Stimulated activated CD8-positive, alpha-beta memory T cell treated with anti-CD3 and anti-CD28 coated beads, Interleukin-12 subunit alpha, Interleukin-12 subunit beta, amount 100 ng/mL, for 1 hour (primary cell): Measurements from ENCODE around the gene NACAD.

Experiments
- DNase-seq: peaks from one replicate; pipeline ENCODE4 v3.0.0-alpha.2; 2020; ENCODE audit warnings: low read depth

NACAD gene

GRCh38 chr7:45088821-45089340 is at the start of gene NACAD:
NACAD (minus strand) TSS chr7:45088969; CDS start chr7:45088894, 75 bp downstream.
- DNase-seq = no peak

DNA sequence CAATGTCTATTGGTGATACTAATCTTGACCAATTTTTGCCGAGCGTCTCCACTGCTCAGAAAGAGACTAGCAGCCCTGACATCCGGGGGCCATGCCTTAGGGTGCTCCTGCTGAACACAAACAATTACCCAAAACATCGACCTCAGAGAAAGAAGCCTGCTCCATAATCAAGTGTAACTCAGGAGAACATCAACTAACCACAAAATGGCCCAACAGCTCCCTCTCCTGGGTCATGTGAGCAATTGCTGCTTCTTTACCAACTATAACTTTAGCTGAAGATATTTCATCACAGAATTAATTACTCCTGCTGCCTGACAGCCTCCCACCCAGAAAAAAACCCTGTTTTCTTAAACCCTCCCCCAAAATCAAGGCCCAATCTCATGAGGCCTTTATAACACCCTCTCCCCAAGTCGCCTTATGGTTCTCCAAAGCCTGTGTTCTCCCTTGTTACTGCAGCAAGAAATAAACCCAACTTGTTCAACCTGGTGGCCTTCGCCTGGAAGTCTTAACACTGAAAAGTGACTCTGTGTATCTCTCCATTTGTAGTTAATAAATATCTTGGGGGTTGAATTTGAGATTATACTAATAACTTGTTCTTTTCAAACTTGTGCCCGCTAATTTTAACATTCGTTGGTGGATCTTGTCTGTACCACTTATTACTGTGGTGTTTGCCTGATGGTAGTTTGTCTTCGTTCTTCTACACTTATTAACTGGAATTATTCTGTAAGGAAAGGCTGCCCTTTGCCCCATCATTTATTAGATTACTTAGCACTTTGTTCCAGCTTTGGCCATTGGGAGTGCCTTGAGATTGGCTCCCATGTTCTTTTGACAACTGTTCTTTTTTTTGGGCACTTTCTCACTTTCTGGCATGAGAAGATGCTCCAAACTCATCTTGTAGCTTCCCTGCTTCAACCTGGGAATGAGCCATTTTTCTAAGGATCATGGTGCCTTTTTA is 47.6 kb upstream of the NACAD start:
- peak; percentile 54 for DNase-seq

- no peak for DNase-seq
Measured at GRCh38 chr7:45133877-45134276, 45.1 kb upstream of the NACAD start.

DNA sequence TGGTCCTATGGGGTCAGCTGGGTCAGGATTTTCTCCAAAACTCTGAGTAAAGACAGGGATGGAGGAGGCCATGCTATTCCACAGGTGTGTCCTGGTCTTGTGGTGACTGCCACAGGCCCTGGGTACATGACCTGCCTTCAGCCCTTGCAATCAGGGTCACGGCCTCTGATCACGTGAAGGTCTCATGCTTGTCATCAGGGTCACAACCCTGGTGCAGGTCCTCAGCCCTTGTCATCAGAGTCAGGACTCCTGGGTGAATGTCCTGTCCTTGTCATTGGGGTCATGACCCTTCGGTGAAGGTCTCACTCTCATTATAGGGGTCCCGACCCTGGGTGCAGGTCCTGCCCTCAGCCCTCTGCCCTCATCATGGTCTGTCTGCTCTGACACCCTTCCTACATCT is 44.6 kb upstream of the NACAD start:
- no peak for DNase-seq

DNA sequence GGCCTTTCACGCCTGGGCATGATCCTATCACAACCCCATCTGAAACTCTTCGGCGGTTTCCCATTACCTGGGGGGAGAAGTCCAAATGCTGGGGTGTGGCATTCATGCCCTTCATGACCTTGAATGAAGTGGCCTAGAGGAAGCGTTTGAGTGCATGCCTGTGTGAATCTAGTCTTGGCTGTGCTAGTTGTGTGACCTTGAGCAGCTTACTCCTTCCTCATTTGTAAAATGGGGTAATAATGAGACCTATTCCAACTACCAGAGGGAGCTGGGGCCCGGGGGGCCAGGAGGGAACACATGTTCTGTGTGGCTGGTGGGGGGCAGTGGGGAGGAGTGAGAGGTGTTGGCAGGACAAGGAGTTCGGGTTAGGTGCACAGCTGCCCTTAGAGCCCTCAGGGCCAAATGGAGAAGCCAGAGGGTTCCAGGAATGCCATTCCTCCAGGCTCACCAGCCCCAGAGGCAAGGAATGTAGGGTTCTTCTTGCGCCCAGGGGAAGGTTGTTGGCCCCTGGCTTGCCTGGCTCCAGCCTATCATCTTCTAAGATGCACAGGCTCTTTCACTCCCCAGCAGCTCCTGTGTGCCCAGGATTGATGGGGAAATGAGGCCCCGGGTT is 44.0 kb upstream of the NACAD start:
- DNase-seq = no peak

DNA sequence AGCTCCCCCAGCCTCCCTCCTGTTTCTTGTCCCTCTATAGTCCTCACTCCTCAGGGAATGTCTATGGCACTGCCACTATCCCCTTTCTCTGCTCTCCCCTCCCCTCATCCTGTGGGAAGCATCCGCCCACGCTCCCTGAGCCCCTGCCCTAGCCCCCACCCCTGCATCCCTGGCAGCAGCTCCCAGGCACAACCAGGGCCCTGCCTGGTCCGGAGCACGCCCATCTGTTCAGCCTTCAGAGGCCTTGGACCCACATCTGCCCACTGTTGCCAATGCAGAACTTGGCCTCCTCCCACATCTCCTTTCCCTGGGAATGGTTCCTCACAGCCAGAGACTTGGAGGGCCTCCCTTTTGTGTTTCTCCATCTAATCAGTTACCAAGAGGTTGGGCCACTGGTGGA is 43.1 kb upstream of the NACAD start:
- no peak for DNase-seq

GRCh38 chr7:45130910-45131309 is 42.1 kb upstream of the NACAD start:
- DNase-seq = no peak

DNA sequence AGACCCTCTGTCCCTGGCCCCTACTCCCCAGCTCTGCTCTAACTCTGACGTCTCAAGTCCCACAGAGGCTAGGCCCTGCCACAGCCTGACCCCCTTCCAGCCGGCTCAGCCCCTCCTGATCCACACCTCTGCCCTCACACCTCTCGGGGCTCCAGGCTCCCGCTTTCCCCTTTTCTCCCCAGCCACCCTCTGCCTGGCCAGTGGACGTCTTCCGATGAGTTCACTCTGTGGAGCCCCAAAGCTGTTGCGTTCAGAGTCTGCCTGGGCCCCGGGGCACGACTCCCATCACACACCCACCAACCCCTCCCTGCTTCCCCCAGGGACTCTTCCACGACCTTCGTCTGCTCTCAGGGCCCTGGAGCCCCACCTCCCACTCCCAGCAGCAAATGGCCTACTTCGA is 41.1 kb upstream of the NACAD start:
- DNase-seq = no peak

- no peak for DNase-seq
Measured at GRCh38 chr7:45129181-45129800, 40.5 kb upstream of the NACAD start.

DNA sequence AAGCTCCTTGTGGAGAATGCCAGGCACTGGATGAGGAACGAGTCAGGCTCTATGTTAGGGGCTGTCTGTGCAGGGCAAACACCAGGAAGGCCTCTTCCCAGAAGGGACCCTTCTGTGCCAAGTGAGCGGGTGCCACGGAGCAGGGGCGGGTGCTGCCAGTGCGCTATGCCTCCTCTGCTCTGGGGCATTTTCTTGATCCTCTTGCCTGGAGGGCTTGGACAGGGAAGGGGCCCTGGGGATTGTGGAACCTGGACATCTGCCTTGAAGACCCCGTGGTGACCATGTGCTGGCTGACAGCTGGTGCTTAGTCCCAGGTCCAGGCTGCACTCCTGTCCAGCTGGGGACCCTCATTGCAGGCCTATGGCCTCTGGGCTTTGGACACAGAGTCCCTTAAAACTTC is 38.2 kb upstream of the NACAD start:
- no peak for DNase-seq

DNA sequence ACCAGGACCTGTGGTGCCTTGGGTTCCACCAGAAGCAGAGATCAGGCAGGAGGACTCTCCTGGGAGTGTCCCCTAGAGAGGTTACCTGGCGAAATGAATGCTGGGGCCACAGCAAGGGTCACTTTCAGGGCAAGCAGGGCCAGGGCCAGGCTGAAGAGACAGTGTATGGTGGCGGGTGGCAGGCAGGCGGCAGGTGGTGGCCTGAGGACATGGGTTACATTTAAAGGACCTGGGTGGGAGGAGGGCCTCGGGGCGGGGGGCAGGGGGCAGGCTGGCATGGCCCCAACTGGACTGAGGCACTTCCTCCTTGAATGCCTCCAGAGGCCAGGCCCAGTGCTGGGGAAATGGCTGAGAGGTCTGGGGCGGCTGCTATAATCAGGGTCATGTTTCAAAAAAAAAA is 37.4 kb upstream of the NACAD start:
- no peak for DNase-seq

GRCh38 chr7:45125193-45125904 is 36.6 kb upstream of the NACAD start:
- no peak for DNase-seq

DNA sequence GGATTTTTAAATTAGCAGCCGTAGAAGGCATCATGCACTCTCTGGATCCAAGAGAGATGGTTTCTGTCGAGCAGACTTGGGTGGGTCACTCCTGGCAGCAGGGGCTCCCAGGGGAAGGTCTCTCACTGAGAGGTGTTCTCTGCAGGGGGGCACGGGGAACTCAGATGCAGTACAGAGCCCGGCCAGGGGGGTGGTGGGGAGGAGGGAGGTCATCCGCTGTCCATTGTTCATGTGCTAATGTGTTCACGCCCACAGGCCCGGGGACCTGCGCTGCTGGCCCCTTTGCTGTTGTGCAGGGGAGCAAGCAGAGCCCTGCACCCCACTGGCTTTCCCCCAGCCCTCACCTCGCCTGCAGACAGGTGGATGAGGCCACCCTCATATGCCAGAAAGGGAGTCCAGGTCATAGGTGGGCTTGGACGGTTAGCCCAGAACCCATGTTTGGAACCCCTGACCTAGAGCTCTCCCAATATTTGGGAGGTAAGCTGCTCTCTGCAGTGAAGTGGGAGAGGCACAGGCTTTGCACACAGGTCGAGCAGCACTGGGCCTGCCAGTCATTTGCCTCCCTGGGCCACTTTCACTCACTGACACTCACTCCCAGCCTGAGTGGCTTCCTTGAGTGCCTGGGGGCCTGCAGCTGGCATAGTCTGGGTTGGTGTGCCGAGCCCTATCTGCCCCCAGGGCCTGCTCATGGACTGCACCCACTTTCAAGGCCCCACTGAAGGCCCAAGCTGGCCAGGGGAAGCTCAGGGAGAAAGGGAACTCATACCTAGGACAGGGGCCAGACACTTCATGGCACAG is 35.3 kb upstream of the NACAD start:
- no peak for DNase-seq

DNA sequence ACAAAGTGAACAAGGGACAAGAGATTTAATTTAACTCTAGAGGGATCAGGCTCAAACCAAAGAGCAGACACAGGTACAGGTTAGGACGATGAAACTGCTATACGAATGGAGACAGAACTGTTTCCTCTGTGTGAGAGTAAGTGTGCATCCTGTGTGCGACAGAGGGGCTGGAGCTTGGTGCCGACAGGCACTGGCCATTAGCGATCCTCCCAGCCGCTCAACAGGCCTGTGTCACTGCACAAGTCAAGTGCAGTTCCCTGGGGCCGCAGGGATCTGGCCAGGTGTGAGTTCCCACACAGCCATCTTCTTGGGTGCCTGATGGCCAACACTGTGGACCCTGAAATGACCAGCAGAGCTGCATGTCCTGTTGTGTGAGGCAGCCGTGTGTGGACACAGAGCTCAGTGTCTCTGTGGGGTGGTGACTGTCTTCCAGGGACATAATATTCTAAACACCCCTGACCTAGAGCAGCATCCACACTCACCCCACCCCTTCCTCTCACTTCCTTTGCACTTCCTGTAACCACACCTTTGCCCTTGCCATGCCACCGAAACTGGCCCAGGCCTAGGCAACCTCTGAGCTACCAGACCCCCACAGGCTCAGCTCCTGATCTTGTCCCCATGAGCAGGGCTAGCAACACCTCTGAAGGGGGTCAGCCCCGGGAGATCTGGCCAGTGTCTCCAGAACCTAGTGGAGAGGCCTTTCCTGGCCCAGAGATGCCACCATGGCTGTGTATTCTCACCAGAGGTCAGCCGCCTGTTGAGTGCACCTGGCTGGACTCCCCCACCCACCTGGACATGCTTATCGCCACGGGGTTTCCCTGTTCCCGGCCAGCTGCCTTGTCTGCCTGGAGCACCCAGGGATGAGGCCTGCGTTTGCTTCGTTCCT is 34.4 kb upstream of the NACAD start:
- DNase-seq = no peak

DNA sequence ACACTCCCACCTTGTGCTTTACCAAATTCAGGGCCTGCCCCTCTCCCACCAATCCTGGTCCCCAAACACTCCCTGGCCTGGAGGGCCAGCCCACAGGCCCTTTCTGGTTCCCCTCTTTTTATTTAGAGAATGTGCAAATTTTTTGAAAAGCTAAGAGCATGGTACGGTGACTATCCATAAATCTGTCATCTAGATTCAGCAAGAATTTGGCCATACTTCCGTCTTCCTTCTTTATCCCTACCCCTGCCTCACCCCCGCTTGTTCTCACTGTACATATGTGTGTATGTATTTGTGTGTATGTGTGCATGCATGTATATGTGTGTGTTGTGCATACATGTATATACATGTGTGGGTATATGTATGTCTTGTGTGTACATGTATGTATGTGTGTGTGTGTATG is 30.8 kb upstream of the NACAD start:
- DNase-seq = no peak

DNA sequence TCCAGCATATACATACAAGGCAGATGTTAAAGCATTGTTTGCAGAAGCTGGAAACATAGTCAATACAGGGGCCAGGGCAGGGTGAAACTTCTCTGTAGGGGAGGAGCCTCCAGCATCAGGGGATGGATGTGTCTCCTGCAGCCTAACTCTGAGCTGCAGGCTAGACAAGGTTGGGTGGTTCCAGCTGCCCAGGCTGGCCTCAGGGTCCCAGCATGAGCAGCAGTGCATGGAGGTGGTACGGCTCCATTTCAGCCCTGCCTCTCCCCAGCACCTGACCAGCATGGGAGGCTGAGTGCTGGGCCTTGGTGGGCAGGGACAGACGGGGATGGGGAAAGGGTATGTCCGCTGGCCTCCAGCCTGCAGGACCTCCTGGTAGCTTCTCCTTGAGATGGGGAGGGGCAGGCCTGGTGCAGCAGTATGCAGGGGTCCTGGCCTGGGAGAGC is 30.1 kb upstream of the NACAD start:
- no peak for DNase-seq

DNA sequence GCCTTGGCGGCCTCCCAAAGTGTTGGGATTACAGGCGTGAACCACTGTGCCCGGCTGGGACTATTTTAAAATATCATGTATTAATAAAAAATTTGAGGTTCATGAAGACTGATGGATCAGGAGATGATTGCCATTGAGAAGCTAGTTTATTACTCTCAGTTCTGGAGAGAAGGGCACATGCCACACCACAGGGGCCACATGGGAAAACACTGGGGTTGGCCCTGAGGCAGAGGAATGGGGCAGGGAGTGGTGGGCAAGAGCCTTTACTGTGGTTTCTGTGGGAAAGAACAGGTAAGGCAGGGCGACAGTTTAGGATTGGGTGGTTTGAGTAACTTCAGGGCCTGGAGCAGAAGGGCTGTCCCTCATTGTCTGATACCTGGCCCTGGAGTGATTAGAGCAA is 29.5 kb upstream of the NACAD start:
- no peak for DNase-seq

DNA sequence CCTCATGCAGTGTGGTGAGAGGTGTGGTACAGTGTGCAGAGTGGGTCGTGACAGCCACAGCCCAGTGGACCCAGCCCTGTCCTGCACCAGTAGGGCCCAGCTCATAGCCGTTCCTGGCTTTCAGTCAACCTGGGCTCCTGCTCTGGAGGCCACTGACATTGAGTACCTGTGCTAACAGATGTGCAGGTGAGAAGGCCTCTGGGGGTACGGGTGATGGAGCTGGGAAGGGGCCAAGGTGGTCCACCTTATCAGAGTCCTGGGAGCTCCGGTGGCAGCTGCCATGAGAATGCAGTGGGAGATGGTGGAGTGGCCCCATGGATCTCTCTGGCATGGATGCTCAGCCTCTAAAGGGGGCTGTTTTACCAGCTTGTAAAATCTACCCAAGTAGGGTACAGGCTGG is 28.8 kb upstream of the NACAD start:
- DNase-seq = no peak

GRCh38 chr7:45116048-45116447 is 27.3 kb upstream of the NACAD start:
- no peak for DNase-seq

- no peak for DNase-seq
Measured at GRCh38 chr7:45114926-45115325, 26.2 kb upstream of the NACAD start.
